Measurements from ENCODE around the gene STX19. TPM values are rescaled to one million over a fixed set of nuclear protein-coding genes. Genes with fewer than 3 reads are reported as not detected.
"Not testable (repeated sequence)": the region's sequence is repeated elsewhere in the genome, so short reads cannot be mapped to it uniquely, and the experiment has no call there.

Gene STX19
- total RNA-seq, 4 donors from 2014 or later: not detected

GRCh38 chr3:93969997-93970396, 58.4 kb downstream of the STX19 start:
- Histone ChIP-seq H3K27ac (replicated peaks in 1 of 4) (no peak overlapping the region), H3K9me3 (no peaks in the 10 kb centered on the region), H3K4me1 (peaks cover 8 to 27% (median 16%) of the 10 kb centered on the region in 4 donors), H3K27me3 (no peaks in the 10 kb centered on the region), H3K4me3 (no peak overlapping the region), H3K36me3 (peaks cover 0 to 1% (median 0%) of the 10 kb centered on the region in 4 donors)
- intact Hi-C loops (cut with DNase I): loop anchor here (10.0 kb wide), 1 partner anchor 95 kb away; the partner anchor contains the start of genes DHFR2 and NSUN3
- WGBS: 93% methylated on average over 1 of the region's 1 CpG
- DNase-seq (ENCODE audit: extremely low spot score): no peak
- TF ChIP-seq EP300 (IDR thresholded peaks at IDR 0.05): no peak
- TF ChIP-seq POLR2AphosphoS5 (IDR thresholded peaks at IDR 0.05): no peak
- no peak for TF ChIP-seq POLR2A (IDR thresholded peaks at IDR 0.05; ENCODE audit: low read depth)
- TF ChIP-seq CTCF (IDR thresholded peaks at IDR 0.05): no peak

- intact Hi-C loops (cut with DNase I): no loop called here
- H3K4me3 ChIP-seq: no peak overlapping the region
- DNase-seq (ENCODE audit: extremely low spot score): no peak
- peaks cover 8 to 26% (median 15%) of the 10 kb centered on the region in 4 donors for H3K4me1 ChIP-seq
- H3K9me3 ChIP-seq: no peaks in the 10 kb centered on the region
- H3K36me3 ChIP-seq: peaks cover 0 to 4% (median 0%) of the 10 kb centered on the region in 4 donors
- H3K27me3 ChIP-seq: no peaks in the 10 kb centered on the region
- WGBS: 56% methylated on average over 3 of the region's 3 CpGs
- no peak overlapping the region for H3K27ac ChIP-seq (replicated peaks in 1 of 4)
- TF ChIP-seq EP300 (IDR thresholded peaks at IDR 0.05) (no peak), POLR2A (IDR thresholded peaks at IDR 0.05; ENCODE audit: low read depth) (no peak), CTCF (IDR thresholded peaks at IDR 0.05) (no peak), POLR2AphosphoS5 (IDR thresholded peaks at IDR 0.05) (no peak)
Measured at GRCh38 chr3:93969443-93969842, 59.0 kb downstream of the STX19 start.

- H3K9me3 ChIP-seq; DNase-seq (ENCODE audit: extremely low spot score); intact Hi-C loops (cut with DNase I); H3K4me3 ChIP-seq; H3K36me3 ChIP-seq; H3K27me3 ChIP-seq; H3K27ac ChIP-seq (replicated peaks in 1 of 4): not testable (repeated sequence)
- H3K4me1 ChIP-seq: peaks cover 0 to 14% (median under 1%) of the 10 kb centered on the region in 4 donors
- 94% methylated on average over 18 of the region's 19 CpGs for WGBS
Measured at GRCh38 chr3:93965106-93965505, 63.3 kb downstream of the STX19 start.

Small RNA genes lying within 50 kb of the gene (small RNA-seq; reads per million reads assigned to genes)
- gene RF00019 (0 reads per million in 3 donors), gene RNU6-511P (0 reads per million in 3 donors)

Other genes starting within 250 kb of the STX19 start
- gene PROS1, start 54.7 kb downstream of the STX19 start, total RNA-seq: 10 to 100 TPM; 32.4 to 45.6 (median 40.7) TPM
- 10 to 100 TPM; 11.8 to 17.0 (median 14.6) TPM for gene ARL13B, start 48.4 kb downstream of the STX19 start, total RNA-seq
- gene DHFR2, start 34.3 kb upstream of the STX19 start, total RNA-seq: 1 to 10 TPM; 3.3 to 5.9 (median 4.8) TPM
- 10 to 100 TPM in 1 of 4 donors, 1 to 10 TPM in 3; 7.4 to 11.9 (median 8.0) TPM for gene NSUN3, start 34.5 kb upstream of the STX19 start, total RNA-seq

Measured in esophagus muscularis mucosa (tissue), 4 donors.